ENCODE results near the gene ANKS1B. TPM values are rescaled to one million over a fixed set of nuclear protein-coding genes. Genes with fewer than 3 reads are reported as not detected.

The ANKS1B gene
- total RNA-seq, 2 donors from 2014 or later, result 45.5 to 65.9 TPM

DNA sequence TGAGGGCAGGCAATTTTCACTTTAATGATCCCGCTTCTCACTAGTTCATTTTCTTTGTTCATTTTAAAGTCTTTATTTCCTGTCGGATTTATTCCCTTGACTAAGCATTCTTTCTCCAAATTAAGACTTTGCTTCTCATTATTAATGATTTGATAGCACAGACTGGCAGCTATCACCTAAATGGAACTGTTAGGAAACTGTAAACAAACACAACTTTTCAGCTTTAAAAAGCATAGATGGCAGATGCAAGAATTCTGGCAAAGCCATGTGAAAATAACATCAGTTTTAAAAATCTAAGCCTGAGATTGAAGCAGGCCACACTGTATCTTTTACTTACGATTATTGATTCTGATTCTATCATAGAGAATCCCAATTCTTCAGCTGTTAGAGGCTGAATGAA lies 225.7 kb downstream of the ANKS1B start:
- Histone ChIP-seq H3K27ac (no peak overlapping the region), H3K36me3 (no peaks in the 10 kb centered on the region), H3K4me1 (ENCODE audit: control insufficient read depth in 1 of 2, low read depth in 2 of 2) (peaks cover 4 to 18% of the 10 kb centered on the region in 2 donors), H3K4me3 (no peak overlapping the region), H3K27me3 (replicated peaks; ENCODE audit: insufficient read depth) (no peaks in the 10 kb centered on the region), H3K9me3 (peaks cover 6% of the 10 kb centered on the region)
- DNase-seq (ENCODE audit: low spot score), result no peak
- ATAC-seq (ENCODE audit: insufficient number of reproducible peaks, low FRiP score, low read depth), result no peak
- TF ChIP-seq, protein P1, sequence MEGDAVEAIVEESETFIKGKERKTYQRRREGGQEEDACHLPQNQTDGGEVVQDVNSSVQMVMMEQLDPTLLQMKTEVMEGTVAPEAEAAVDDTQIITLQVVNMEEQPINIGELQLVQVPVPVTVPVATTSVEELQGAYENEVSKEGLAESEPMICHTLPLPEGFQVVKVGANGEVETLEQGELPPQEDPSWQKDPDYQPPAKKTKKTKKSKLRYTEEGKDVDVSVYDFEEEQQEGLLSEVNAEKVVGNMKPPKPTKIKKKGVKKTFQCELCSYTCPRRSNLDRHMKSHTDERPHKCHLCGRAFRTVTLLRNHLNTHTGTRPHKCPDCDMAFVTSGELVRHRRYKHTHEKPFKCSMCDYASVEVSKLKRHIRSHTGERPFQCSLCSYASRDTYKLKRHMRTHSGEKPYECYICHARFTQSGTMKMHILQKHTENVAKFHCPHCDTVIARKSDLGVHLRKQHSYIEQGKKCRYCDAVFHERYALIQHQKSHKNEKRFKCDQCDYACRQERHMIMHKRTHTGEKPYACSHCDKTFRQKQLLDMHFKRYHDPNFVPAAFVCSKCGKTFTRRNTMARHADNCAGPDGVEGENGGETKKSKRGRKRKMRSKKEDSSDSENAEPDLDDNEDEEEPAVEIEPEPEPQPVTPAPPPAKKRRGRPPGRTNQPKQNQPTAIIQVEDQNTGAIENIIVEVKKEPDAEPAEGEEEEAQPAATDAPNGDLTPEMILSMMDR (IDR thresholded peaks at IDR 0.05), result no peak

DNA sequence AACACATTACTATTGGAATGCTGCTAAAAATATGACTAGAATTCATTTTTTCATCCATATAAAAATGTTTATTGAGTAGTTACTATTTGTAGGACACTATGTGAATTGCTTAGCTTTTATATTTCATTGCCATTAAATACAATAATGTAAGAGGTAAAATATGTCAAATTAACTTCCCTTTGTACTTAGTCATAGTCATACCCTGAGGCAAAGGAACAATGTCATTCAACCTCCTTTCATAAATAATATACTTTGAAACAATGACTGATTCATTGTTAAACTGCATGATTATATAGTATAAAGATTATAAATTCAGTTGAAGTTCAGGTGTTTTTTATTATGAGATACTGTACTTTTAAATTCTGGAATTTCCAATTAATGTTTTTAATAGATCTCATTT lies 232.0 kb downstream of the ANKS1B start:
- DNase-seq (ENCODE audit: low spot score) (no peak), ATAC-seq (ENCODE audit: insufficient number of reproducible peaks, low FRiP score, low read depth) (no peak)
- TF ChIP-seq, protein P1 (IDR thresholded peaks at IDR 0.05), result no peak
- Histone ChIP-seq H3K27me3 (replicated peaks; ENCODE audit: insufficient read depth) (no peaks in the 10 kb centered on the region), H3K9me3 (peaks cover 11% of the 10 kb centered on the region), H3K4me3 (no peak overlapping the region), H3K4me1 (ENCODE audit: control insufficient read depth in 1 of 2, low read depth in 2 of 2) (peaks cover 0 to 3% of the 10 kb centered on the region in 2 donors), H3K36me3 (no peaks in the 10 kb centered on the region), H3K27ac (no peak overlapping the region)

DNA sequence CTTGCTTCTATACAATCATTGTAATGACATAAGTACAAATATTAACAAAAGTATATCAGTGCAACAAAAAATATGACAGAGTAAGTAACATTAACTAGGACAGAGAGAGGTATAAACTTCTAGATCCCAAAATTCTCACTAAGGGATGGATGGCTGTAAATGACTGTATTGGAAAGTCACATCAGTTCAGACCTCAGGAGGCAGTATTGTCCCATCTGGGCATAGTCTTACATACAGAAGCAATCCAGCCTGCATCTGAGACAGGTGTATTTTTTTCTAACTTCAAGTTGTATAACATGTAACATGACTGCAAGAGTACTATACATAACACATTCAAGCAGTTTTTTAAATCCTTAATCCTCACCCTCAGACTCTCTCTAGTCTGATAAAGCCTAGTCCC lies 238.2 kb downstream of the ANKS1B start:
- H3K27ac ChIP-seq, result no peak overlapping the region

DNA sequence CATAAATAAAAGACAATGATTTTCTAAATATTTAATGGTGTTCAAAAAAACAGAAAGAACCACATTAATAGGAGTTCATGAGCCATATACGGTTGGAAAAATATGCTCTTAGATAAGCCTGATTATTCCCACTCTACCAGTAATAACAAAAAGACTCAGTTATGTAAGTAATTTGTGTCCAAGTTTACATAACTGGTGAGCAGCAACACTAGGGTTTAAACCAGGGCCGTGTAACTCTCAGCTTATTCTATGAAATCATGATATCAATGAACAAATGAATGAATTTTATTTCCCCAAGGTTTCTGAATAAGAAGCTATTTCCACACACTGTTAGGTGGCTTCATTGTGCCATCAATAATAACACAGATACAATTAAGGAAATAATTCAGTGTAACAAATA lies 238.8 kb downstream of the ANKS1B start:
- ATAC-seq (ENCODE audit: insufficient number of reproducible peaks, low FRiP score, low read depth) (no peak), DNase-seq (ENCODE audit: low spot score) (no peak)
- Histone ChIP-seq H3K27me3 (replicated peaks; ENCODE audit: insufficient read depth) (no peaks in the 10 kb centered on the region), H3K9me3 (no peaks in the 10 kb centered on the region), H3K4me1 (ENCODE audit: control insufficient read depth in 1 of 2, low read depth in 2 of 2) (peaks cover 12 to 22% of the 10 kb centered on the region in 2 donors), H3K4me3 (no peak overlapping the region), H3K27ac (no peak overlapping the region), H3K36me3 (no peaks in the 10 kb centered on the region)
- TF ChIP-seq, protein P1 (IDR thresholded peaks at IDR 0.05), result no peak

More for the DNA sequence above, 238.2 kb downstream of the ANKS1B start:
- ATAC-seq (ENCODE audit: insufficient number of reproducible peaks, low FRiP score, low read depth) (no peak), DNase-seq (ENCODE audit: low spot score) (no peak)
- no peaks in the 10 kb centered on the region for H3K36me3 ChIP-seq
- H3K4me3 ChIP-seq, result no peak overlapping the region
- no peaks in the 10 kb centered on the region for H3K9me3 ChIP-seq
- H3K4me1 ChIP-seq (ENCODE audit: control insufficient read depth in 1 of 2, low read depth in 2 of 2), result peaks cover 12 to 22% of the 10 kb centered on the region in 2 donors
- no peaks in the 10 kb centered on the region for H3K27me3 ChIP-seq (replicated peaks; ENCODE audit: insufficient read depth)
- TF ChIP-seq, protein P1 (IDR thresholded peaks at IDR 0.05), result no peak

DNA sequence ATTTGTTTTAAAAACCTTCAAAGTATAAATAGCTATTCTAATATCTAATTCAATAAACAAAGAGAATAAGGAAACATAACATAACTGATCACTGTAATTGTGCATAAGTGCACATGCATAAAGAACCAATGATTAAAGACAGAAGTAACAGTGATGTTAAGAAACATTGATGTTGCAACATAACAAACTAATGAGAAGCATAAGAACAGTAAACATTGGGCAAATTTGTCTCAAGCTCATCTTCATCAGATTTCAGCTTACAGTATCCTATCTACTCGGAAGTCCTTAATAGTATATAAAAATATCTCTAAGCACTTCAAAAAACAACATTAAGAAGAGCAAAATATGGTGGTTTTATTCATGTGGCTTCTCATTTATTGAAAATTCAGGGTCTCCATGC lies 239.6 kb downstream of the ANKS1B start:
- ATAC-seq (ENCODE audit: insufficient number of reproducible peaks, low FRiP score, low read depth), result no peak
- H3K27ac ChIP-seq, result no peak overlapping the region

More for the DNA sequence above, 239.6 kb downstream of the ANKS1B start:
- DNase-seq (ENCODE audit: low spot score), result no peak
- no peak overlapping the region for H3K4me3 ChIP-seq
- H3K27me3 ChIP-seq (replicated peaks; ENCODE audit: insufficient read depth), result no peaks in the 10 kb centered on the region
- H3K4me1 ChIP-seq (ENCODE audit: control insufficient read depth in 1 of 2, low read depth in 2 of 2), result peaks cover 12 to 22% of the 10 kb centered on the region in 2 donors
- no peaks in the 10 kb centered on the region for H3K9me3 ChIP-seq
- H3K36me3 ChIP-seq, result no peaks in the 10 kb centered on the region
- TF ChIP-seq, protein P1 (IDR thresholded peaks at IDR 0.05), result no peak
